CD4-positive, CD25-positive, alpha-beta regulatory T cell (primary cell): Measurements from ENCODE around the gene FBXO44. TPM values are rescaled to one million over a fixed set of nuclear protein-coding genes. Genes with fewer than 3 reads are reported as not detected.
"Not testable (repeated sequence)": the region's sequence is repeated elsewhere in the genome, so short reads cannot be mapped to it uniquely, and the experiment has no call there.

Source experiments
- ATAC-seq, 2 donors: fragments of 150-1000 bp; cut with Tn5 transposase; one replicate each; pipeline ENCODE4 v1.10.0; 2021; ENCODE audit warnings: low read depth in 2 of 2, moderate number of reproducible peaks in 2 of 2, moderate library complexity in 1 of 2
- DNase-seq, 3 donors: peaks; one replicate each; pipeline versions ENCODE4 v3.0.0 to v3.0.0-alpha.2; 2012 to 2022; ENCODE audit warnings: mixed read lengths in 1 of 3
- H3K27ac ChIP-seq: one replicate; pipeline ENCODE4 v1.7.0; 2013; ENCODE audit warnings: mild to moderate bottlenecking, low read length; ENCODE audit not compliant: insufficient read depth, poor library complexity, severe bottlenecking
- H3K27me3 ChIP-seq: one replicate; pipeline ENCODE4 v1.7.0; 2013; ENCODE audit warnings: low read length; ENCODE audit not compliant: control insufficient read depth, insufficient read depth
- H3K36me3 ChIP-seq: one replicate; pipeline ENCODE4 v1.7.0; 2013; ENCODE audit warnings: mild to moderate bottlenecking, low read length, moderate library complexity; ENCODE audit not compliant: control insufficient read depth, insufficient read depth
- H3K4me1 ChIP-seq: 2 replicates; pipeline ENCODE4 v1.7.0; 2013; ENCODE audit warnings: mild to moderate bottlenecking, low read length; ENCODE audit not compliant: insufficient read depth, control insufficient read depth, poor library complexity, severe bottlenecking
- H3K4me3 ChIP-seq: one replicate; pipeline ENCODE4 v1.7.0; 2013; ENCODE audit warnings: low read depth, mild to moderate bottlenecking, low read length, moderate library complexity
- H3K9me3 ChIP-seq, 2 experiments: 1 replicate in 1 of 2; 2 replicates in 1 of 2; pipeline ENCODE4 v1.7.0; 2013; ENCODE audit warnings: low read length in 2 of 2, mild to moderate bottlenecking in 1 of 2, moderate library complexity in 1 of 2; ENCODE audit not compliant: control insufficient read depth in 2 of 2
- H3K27ac Mint-ChIP-seq, 3 donors: one replicate each; pipeline ENCODE4 v1.8.0; 2020 to 2022; ENCODE audit warnings: mild to moderate bottlenecking in 3 of 3, mixed read lengths in 3 of 3, moderate library complexity in 2 of 3
- H3K27me3 Mint-ChIP-seq: one replicate; pipeline ENCODE4 v1.8.0; 2022; ENCODE audit warnings: mild to moderate bottlenecking, mixed read lengths
- H3K36me3 Mint-ChIP-seq: one replicate; pipeline ENCODE4 v1.8.0; 2020; ENCODE audit warnings: mixed read lengths
- H3K4me1 Mint-ChIP-seq, 4 donors: one replicate each; pipeline ENCODE4 v1.8.0; 2020 to 2022; ENCODE audit warnings: mixed read lengths in 4 of 4, mild to moderate bottlenecking in 1 of 4
- H3K4me3 Mint-ChIP-seq, 4 donors: one replicate each; pipeline ENCODE4 v1.8.0; 2020 to 2022; ENCODE audit warnings: mild to moderate bottlenecking in 4 of 4, mixed read lengths in 4 of 4, moderate library complexity in 3 of 4
- H3K9me3 Mint-ChIP-seq, 7 donors: one replicate each; pipeline ENCODE4 v1.8.0; 2020 to 2022; ENCODE audit warnings: mixed read lengths in 7 of 7, mild to moderate bottlenecking in 3 of 7, moderate library complexity in 2 of 7
- polyA plus RNA-seq, 4 donors: library from polyadenylated mRNA; unstranded; fragments of 300-500 nt; fragmentation: Illumina TruSeq; gene quantifications; one replicate each; pipeline ENCODE4 v1.2.3, GENCODE V29; 2021
- total RNA-seq: library from RNA; stranded (reverse); gene quantifications from one replicate; pipeline ENCODE4 v1.2.3, GENCODE V29; 2022

Gene FBXO44
- total and polyA plus RNA-seq, 5 donors from 2014 or later, result 5.5 to 43.7 (median 9.3) TPM

GRCh38 chr1:11640944-11641343 is 13.7 kb upstream of the FBXO44 start:
- Histone ChIP-seq H3K4me1 (no peaks in the 10 kb centered on the region), H3K36me3 (no peaks in the 10 kb centered on the region), H3K9me3 (no peaks in the 10 kb centered on the region), H3K4me3 (no peak overlapping the region), H3K27ac (no peak overlapping the region), H3K27me3 (no peaks in the 10 kb centered on the region)
- Mint-ChIP-seq H3K36me3 (no peaks in the 10 kb centered on the region), H3K4me3 (no peak overlapping the region), H3K27me3 (peaks cover 10% of the 10 kb centered on the region), H3K27ac (no peak overlapping the region), H3K9me3 (no peaks in the 10 kb centered on the region), H3K4me1 (peaks cover 0 to 3% (median 0%) of the 10 kb centered on the region in 4 donors)
- no peak for ATAC-seq
- DNase-seq, result no peak

GRCh38 chr1:11641776-11642305 is 12.8 kb upstream of the FBXO44 start:
- H3K4me3 Mint-ChIP-seq, result no peak overlapping the region

GRCh38 chr1:11642418-11643017 is 12.2 kb upstream of the FBXO44 start:
- H3K27ac ChIP-seq, H3K36me3 Mint-ChIP-seq, H3K4me1 Mint-ChIP-seq, H3K9me3 Mint-ChIP-seq, H3K27me3 ChIP-seq, H3K4me1 ChIP-seq, H3K9me3 ChIP-seq, H3K4me3 ChIP-seq, H3K27ac Mint-ChIP-seq, H3K4me3 Mint-ChIP-seq, H3K36me3 ChIP-seq: not testable (repeated sequence)
- peaks cover 10% of the 10 kb centered on the region for H3K27me3 Mint-ChIP-seq
- ATAC-seq (peak; percentile 62 to 69), DNase-seq (peak; percentile 55 to 71 (median 71))

More at GRCh38 chr1:11641776-11642305, 12.8 kb upstream of the FBXO44 start:
- DNase-seq (no peak), ATAC-seq (no peak)
- Mint-ChIP-seq H3K27ac (peak overlapping the region in 1 of 3 donors; percentile 7), H3K36me3 (no peaks in the 10 kb centered on the region), H3K9me3 (no peaks in the 10 kb centered on the region), H3K27me3 (peaks cover 10% of the 10 kb centered on the region), H3K4me1 (peaks cover 0 to 3% (median 0%) of the 10 kb centered on the region in 4 donors)
- H3K27ac ChIP-seq, result no peak overlapping the region
- no peak overlapping the region for H3K4me3 ChIP-seq
- no peaks in the 10 kb centered on the region for H3K4me1 ChIP-seq
- H3K36me3 ChIP-seq, result no peaks in the 10 kb centered on the region
- no peaks in the 10 kb centered on the region for H3K27me3 ChIP-seq
- no peaks in the 10 kb centered on the region for H3K9me3 ChIP-seq

GRCh38 chr1:11643782-11644181 is 10.9 kb upstream of the FBXO44 start:
- Mint-ChIP-seq H3K9me3 (no peaks in the 10 kb centered on the region), H3K36me3 (no peaks in the 10 kb centered on the region), H3K4me3 (no peak overlapping the region), H3K27me3 (peaks cover 10% of the 10 kb centered on the region), H3K4me1 (peaks cover 0 to 3% (median 1%) of the 10 kb centered on the region in 4 donors), H3K27ac (no peak overlapping the region)
- ATAC-seq, result no peak
- Histone ChIP-seq H3K27ac (no peak overlapping the region), H3K36me3 (no peaks in the 10 kb centered on the region), H3K27me3 (no peaks in the 10 kb centered on the region), H3K4me1 (no peaks in the 10 kb centered on the region), H3K4me3 (no peak overlapping the region), H3K9me3 (no peaks in the 10 kb centered on the region)
- DNase-seq, result no peak

GRCh38 chr1:11645270-11645669 is 9.4 kb upstream of the FBXO44 start:
- H3K36me3 ChIP-seq, result no peaks in the 10 kb centered on the region
- H3K4me1 ChIP-seq, result peaks cover 11% of the 10 kb centered on the region
- ATAC-seq (no peak), DNase-seq (no peak)
- H3K9me3 Mint-ChIP-seq, result no peaks in the 10 kb centered on the region
- peaks cover 15% of the 10 kb centered on the region for H3K27me3 Mint-ChIP-seq
- H3K27ac ChIP-seq, result no peak overlapping the region
- H3K36me3 Mint-ChIP-seq, result no peaks in the 10 kb centered on the region
- no peak overlapping the region for H3K4me3 Mint-ChIP-seq
- no peak overlapping the region for H3K27ac Mint-ChIP-seq
- H3K27me3 ChIP-seq, result no peaks in the 10 kb centered on the region
- H3K4me1 Mint-ChIP-seq, result peaks cover 0 to 18% (median 8%) of the 10 kb centered on the region in 4 donors
- no peaks in the 10 kb centered on the region for H3K9me3 ChIP-seq
- H3K4me3 ChIP-seq, result no peak overlapping the region

GRCh38 chr1:11645670-11646265 is 8.9 kb upstream of the FBXO44 start:
- peaks cover 0 to 22% (median 9%) of the 10 kb centered on the region in 4 donors for H3K4me1 Mint-ChIP-seq
- Histone ChIP-seq H3K4me3 (no peak overlapping the region), H3K27ac (no peak overlapping the region), H3K9me3 (no peaks in the 10 kb centered on the region), H3K27me3 (no peaks in the 10 kb centered on the region), H3K4me1 (peaks cover 16% of the 10 kb centered on the region), H3K36me3 (no peaks in the 10 kb centered on the region)
- no peaks in the 10 kb centered on the region for H3K36me3 Mint-ChIP-seq
- no peak overlapping the region for H3K27ac Mint-ChIP-seq
- DNase-seq, result peak; percentile 56 to 82 (median 71)
- ATAC-seq, result peak; percentile 50 to 64
- H3K4me3 Mint-ChIP-seq, result peak overlapping the region in 1 of 4 donors; percentile 66
- peaks cover 18% of the 10 kb centered on the region for H3K27me3 Mint-ChIP-seq
- H3K9me3 Mint-ChIP-seq, result no peaks in the 10 kb centered on the region

- no peaks in the 10 kb centered on the region for H3K9me3 ChIP-seq
- no peak overlapping the region for H3K27ac ChIP-seq
- H3K36me3 ChIP-seq, result no peaks in the 10 kb centered on the region
- ATAC-seq (no peak), DNase-seq (no peak)
- H3K4me3 Mint-ChIP-seq, result no peak overlapping the region
- H3K27me3 ChIP-seq, result no peaks in the 10 kb centered on the region
- peaks cover 20% of the 10 kb centered on the region for H3K4me1 ChIP-seq
- H3K27ac Mint-ChIP-seq, result peak overlapping the region in 1 of 3 donors; percentile 43
- no peaks in the 10 kb centered on the region for H3K36me3 Mint-ChIP-seq
- peaks cover 19% of the 10 kb centered on the region for H3K27me3 Mint-ChIP-seq
- H3K9me3 Mint-ChIP-seq, result no peaks in the 10 kb centered on the region
- H3K4me1 Mint-ChIP-seq, result peaks cover 0 to 27% (median 13%) of the 10 kb centered on the region in 4 donors
- H3K4me3 ChIP-seq, result no peak overlapping the region
Measured at GRCh38 chr1:11646317-11646716, 8.4 kb upstream of the FBXO44 start.

- H3K4me3 Mint-ChIP-seq, result no peak overlapping the region
- peaks cover 16% of the 10 kb centered on the region for H3K27me3 Mint-ChIP-seq
- peaks cover 0 to 34% (median 14%) of the 10 kb centered on the region in 4 donors for H3K4me1 Mint-ChIP-seq
- no peaks in the 10 kb centered on the region for H3K9me3 Mint-ChIP-seq
- no peaks in the 10 kb centered on the region for H3K36me3 Mint-ChIP-seq
- H3K27ac ChIP-seq, result no peak overlapping the region
- DNase-seq (no peak), ATAC-seq (no peak)
- H3K4me3 ChIP-seq, result no peak overlapping the region
- H3K27me3 ChIP-seq, result no peaks in the 10 kb centered on the region
- H3K4me1 ChIP-seq, result peaks cover 20% of the 10 kb centered on the region
- H3K27ac Mint-ChIP-seq, result no peak overlapping the region
- H3K36me3 ChIP-seq, result no peaks in the 10 kb centered on the region
- H3K9me3 ChIP-seq, result no peaks in the 10 kb centered on the region
Measured at GRCh38 chr1:11647333-11647732, 7.3 kb upstream of the FBXO44 start.
